Kasumi-1 (cell line): ENCODE data around the gene MLEC.
"Not testable (repeated sequence)": the region's sequence is repeated elsewhere in the genome, so short reads cannot be mapped to it uniquely, and the experiment has no call there.

ENCODE experiments used
- DNase-seq, 2 experiments: peaks; one replicate each; lab custom pipeline; 2025; lab: John Stamatoyannopoulos, UW

MLEC gene

GRCh38 chr12:120662879-120663278, 24.1 kb upstream of the MLEC start:
- peak; percentile 49 to 59 for DNase-seq

- DNase-seq, result no peak
These were observed 23.2 kb upstream of the MLEC start for GRCh38 chr12:120663741-120664140.

- DNase-seq, result no peak
These were observed 20.2 kb upstream of the MLEC start for GRCh38 chr12:120666571-120667390.

- DNase-seq, result no peak
These were observed 18.7 kb upstream of the MLEC start for GRCh38 chr12:120668091-120668867.

- no peak for DNase-seq
These were observed 17.8 kb upstream of the MLEC start for GRCh38 chr12:120668868-120669840.

- DNase-seq, result not testable (repeated sequence)
These were observed 16.7 kb upstream of the MLEC start for GRCh38 chr12:120670237-120670636.

- DNase-seq, result no peak
These were observed 16.3 kb upstream of the MLEC start for GRCh38 chr12:120670667-120671066.

- no peak for DNase-seq
These were observed 12.8 kb upstream of the MLEC start for GRCh38 chr12:120674097-120674636.

GRCh38 chr12:120677765-120678473, 9.0 kb upstream of the MLEC start:
- DNase-seq, result no peak

GRCh38 chr12:120678572-120678971, 8.4 kb upstream of the MLEC start:
- no peak for DNase-seq

- peak; percentile 20 to 27 for DNase-seq
These were observed 6.7 kb upstream of the MLEC start for GRCh38 chr12:120680165-120680738.

- DNase-seq, result no peak
These were observed 2.4 kb upstream of the MLEC start for GRCh38 chr12:120684523-120684932.

- no peak for DNase-seq
These were observed 1.4 kb upstream of the MLEC start for GRCh38 chr12:120685522-120685921.

GRCh38 chr12:120686151-120686689, 729 bp upstream of the MLEC start:
- DNase-seq, result peak; percentile 96

GRCh38 chr12:120687578-120688289, 785 bp downstream of the MLEC start:
- peak; percentile 31 to 38 for DNase-seq

- DNase-seq, result peak; percentile 31 to 52
These were observed 1.6 kb downstream of the MLEC start for GRCh38 chr12:120688527-120689071.

GRCh38 chr12:120689397-120690082, 2.6 kb downstream of the MLEC start:
- no peak for DNase-seq

GRCh38 chr12:120690083-120690450, 3.1 kb downstream of the MLEC start:
- DNase-seq, result no peak

- DNase-seq, result no peak
These were observed 4.0 kb downstream of the MLEC start for GRCh38 chr12:120690978-120691377.
